ENCODE data around the gene FBN1.

The FBN1 gene

GRCh38 chr15:48682942-48683651, 37.6 kb upstream of the FBN1 start:
- TF ChIP-seq ZBTB7A (IDR thresholded peaks at IDR 0.05; ENCODE audit: low read depth) (no peak), TEAD4 (IDR thresholded peaks at IDR 0.05) (peak; percentile 45; the same call in 1 of the 2 replicates), CEBPB (IDR thresholded peaks at IDR 0.05) (peak; percentile 93)

GRCh38 chr15:48681353-48681752, 35.8 kb upstream of the FBN1 start:
- TF ChIP-seq CEBPB (IDR thresholded peaks at IDR 0.05) = no peak
- no peak for TF ChIP-seq FOXM1 (IDR thresholded peaks at IDR 0.05; ENCODE audit: borderline replicate concordance, low read depth)
- no peak for TF ChIP-seq ZBTB7A (IDR thresholded peaks at IDR 0.05; ENCODE audit: low read depth)
- TF ChIP-seq TEAD4 (IDR thresholded peaks at IDR 0.05) = no peak
- no peak for TF ChIP-seq NFIC (IDR thresholded peaks at IDR 0.05)
- TF ChIP-seq TAF1 (IDR thresholded peaks at IDR 0.05; ENCODE audit: low read depth) = no peak
- no peak for TF ChIP-seq EGR1 (IDR thresholded peaks at IDR 0.05)

- TF ChIP-seq NFIC (IDR thresholded peaks at IDR 0.05) (no peak), YY1 (IDR thresholded peaks at IDR 0.05; ENCODE audit: low read depth) (no peak), TCF12 (IDR thresholded peaks at IDR 0.05; ENCODE audit: low read depth) (no peak), FOXM1 (IDR thresholded peaks at IDR 0.05; ENCODE audit: borderline replicate concordance, low read depth) (no peak), EP300 (IDR thresholded peaks at IDR 0.05; ENCODE audit: borderline replicate concordance) (no peak), RAD21 (IDR thresholded peaks at IDR 0.05; ENCODE audit: low read depth) (no peak), USF1 (IDR thresholded peaks at IDR 0.05) (no peak), EGR1 (IDR thresholded peaks at IDR 0.05) (no peak), ZBTB7A (IDR thresholded peaks at IDR 0.05; ENCODE audit: low read depth) (no peak), MAX (IDR thresholded peaks at IDR 0.05) (no peak), TAF1 (IDR thresholded peaks at IDR 0.05; ENCODE audit: low read depth) (no peak), CEBPB (IDR thresholded peaks at IDR 0.05) (no peak), TEAD4 (IDR thresholded peaks at IDR 0.05) (no peak)
These were observed 35.3 kb upstream of the FBN1 start for GRCh38 chr15:48680841-48681240.

GRCh38 chr15:48679952-48680351, 34.4 kb upstream of the FBN1 start:
- no peak for TF ChIP-seq TCF12 (IDR thresholded peaks at IDR 0.05; ENCODE audit: low read depth)
- TF ChIP-seq EP300 (IDR thresholded peaks at IDR 0.05; ENCODE audit: borderline replicate concordance) = no peak
- TF ChIP-seq CREB1 (IDR thresholded peaks at IDR 0.05; ENCODE audit: low read depth) = no peak
- no peak for TF ChIP-seq FOXM1 (IDR thresholded peaks at IDR 0.05; ENCODE audit: borderline replicate concordance, low read depth)
- TF ChIP-seq RAD21 (IDR thresholded peaks at IDR 0.05; ENCODE audit: low read depth) = no peak

GRCh38 chr15:48678851-48679250, 33.3 kb upstream of the FBN1 start:
- no peak for TF ChIP-seq REST (IDR thresholded peaks at IDR 0.05; ENCODE audit: low read depth)
- no peak for TF ChIP-seq CEBPB (IDR thresholded peaks at IDR 0.05)
- no peak for TF ChIP-seq USF1 (IDR thresholded peaks at IDR 0.05)
- TF ChIP-seq EP300 (IDR thresholded peaks at IDR 0.05; ENCODE audit: borderline replicate concordance) = no peak
- no peak for TF ChIP-seq ZBTB7A (IDR thresholded peaks at IDR 0.05; ENCODE audit: low read depth)
- TF ChIP-seq MAX (IDR thresholded peaks at IDR 0.05) = no peak
- no peak for TF ChIP-seq TAF1 (IDR thresholded peaks at IDR 0.05; ENCODE audit: low read depth)
- TF ChIP-seq RAD21 (IDR thresholded peaks at IDR 0.05; ENCODE audit: low read depth) = no peak
- TF ChIP-seq FOXM1 (IDR thresholded peaks at IDR 0.05; ENCODE audit: borderline replicate concordance, low read depth) = no peak
- TF ChIP-seq TEAD4 (IDR thresholded peaks at IDR 0.05) = no peak
- no peak for TF ChIP-seq NFIC (IDR thresholded peaks at IDR 0.05)
- TF ChIP-seq YY1 (IDR thresholded peaks at IDR 0.05; ENCODE audit: low read depth) = no peak
- no peak for TF ChIP-seq EGR1 (IDR thresholded peaks at IDR 0.05)
- TF ChIP-seq CREB1 (IDR thresholded peaks at IDR 0.05; ENCODE audit: low read depth) = no peak
- no peak for TF ChIP-seq TCF12 (IDR thresholded peaks at IDR 0.05; ENCODE audit: low read depth)

GRCh38 chr15:48677821-48678220, 32.3 kb upstream of the FBN1 start:
- TF ChIP-seq USF1 (IDR thresholded peaks at IDR 0.05) = no peak
- TF ChIP-seq TCF12 (IDR thresholded peaks at IDR 0.05; ENCODE audit: low read depth) = no peak
- no peak for TF ChIP-seq FOXM1 (IDR thresholded peaks at IDR 0.05; ENCODE audit: borderline replicate concordance, low read depth)
- TF ChIP-seq RAD21 (IDR thresholded peaks at IDR 0.05; ENCODE audit: low read depth) = no peak
- TF ChIP-seq EGR1 (IDR thresholded peaks at IDR 0.05) = no peak
- TF ChIP-seq TAF1 (IDR thresholded peaks at IDR 0.05; ENCODE audit: low read depth) = no peak
- no peak for TF ChIP-seq CEBPB (IDR thresholded peaks at IDR 0.05)
- no peak for TF ChIP-seq EP300 (IDR thresholded peaks at IDR 0.05; ENCODE audit: borderline replicate concordance)
- TF ChIP-seq MAX (IDR thresholded peaks at IDR 0.05) = no peak
- no peak for TF ChIP-seq ZBTB7A (IDR thresholded peaks at IDR 0.05; ENCODE audit: low read depth)
- TF ChIP-seq TEAD4 (IDR thresholded peaks at IDR 0.05) = no peak
- TF ChIP-seq REST (IDR thresholded peaks at IDR 0.05; ENCODE audit: low read depth) = no peak
